ENCODE measurements around the gene EPHB3. TPM values are rescaled to one million over a fixed set of nuclear protein-coding genes. Genes with fewer than 3 reads are reported as not detected.
A peak's percentile ranks its signal among the peaks of the same experiment; 100 is the strongest.

The EPHB3 gene
- total RNA-seq, 1 donor from 2014 or later = 3.6 TPM

- intact Hi-C loops (cut with DNase I) = no loop called here
- DNase-seq (ENCODE audit: low spot score) = no peak
Observed at GRCh38 chr3:184592371-184593219, 31.0 kb downstream of the EPHB3 start.

GRCh38 chr3:184593220-184593927 lies 31.8 kb downstream of the EPHB3 start:
- DNase-seq (ENCODE audit: low spot score) = no peak
- intact Hi-C loops (cut with DNase I) = no loop called here

GRCh38 chr3:184593928-184594303 lies 32.3 kb downstream of the EPHB3 start:
- intact Hi-C loops (cut with DNase I) = no loop called here
- no peak for DNase-seq (ENCODE audit: low spot score)

- intact Hi-C loops (cut with DNase I) = no loop called here
- no peak for DNase-seq (ENCODE audit: low spot score)
Observed at GRCh38 chr3:184594371-184595001, 32.9 kb downstream of the EPHB3 start.

GRCh38 chr3:184595726-184596125 lies 34.1 kb downstream of the EPHB3 start:
- intact Hi-C loops (cut with DNase I) = no loop called here
- no peak for DNase-seq (ENCODE audit: low spot score)

GRCh38 chr3:184596233-184596632 lies 34.6 kb downstream of the EPHB3 start:
- intact Hi-C loops (cut with DNase I) = no loop called here
- DNase-seq (ENCODE audit: low spot score) = no peak

GRCh38 chr3:184596886-184597575 lies 35.4 kb downstream of the EPHB3 start:
- intact Hi-C loops (cut with DNase I) = no loop called here
- DNase-seq (ENCODE audit: low spot score) = peak; percentile 68

- DNase-seq (ENCODE audit: low spot score) = no peak
- intact Hi-C loops (cut with DNase I) = no loop called here
Observed at GRCh38 chr3:184597829-184598573, 36.4 kb downstream of the EPHB3 start.

- no peak for DNase-seq (ENCODE audit: low spot score)
Observed at GRCh38 chr3:184598574-184598927, 37.0 kb downstream of the EPHB3 start.

GRCh38 chr3:184599143-184599542 lies 37.6 kb downstream of the EPHB3 start:
- DNase-seq (ENCODE audit: low spot score) = peak; percentile 41
- intact Hi-C loops (cut with DNase I) = no loop called here

More at GRCh38 chr3:184598574-184598927, 37.0 kb downstream of the EPHB3 start:
- intact Hi-C loops (cut with DNase I) = no loop called here

- intact Hi-C loops (cut with DNase I) = no loop called here
- no peak for DNase-seq (ENCODE audit: low spot score)
Observed at GRCh38 chr3:184600685-184601377, 39.2 kb downstream of the EPHB3 start.

- no peak for DNase-seq (ENCODE audit: low spot score)
- intact Hi-C loops (cut with DNase I) = no loop called here
Observed at GRCh38 chr3:184601576-184602371, 40.2 kb downstream of the EPHB3 start.

- DNase-seq (ENCODE audit: low spot score) = no peak
- intact Hi-C loops (cut with DNase I) = no loop called here
Observed at GRCh38 chr3:184602372-184603150, 41.0 kb downstream of the EPHB3 start.

GRCh38 chr3:184603151-184604030 lies 41.8 kb downstream of the EPHB3 start:
- intact Hi-C loops (cut with DNase I) = no loop called here
- DNase-seq (ENCODE audit: low spot score) = no peak

- intact Hi-C loops (cut with DNase I) = no loop called here
- DNase-seq (ENCODE audit: low spot score) = no peak
Observed at GRCh38 chr3:184604039-184604601, 42.5 kb downstream of the EPHB3 start.
